Muscle of back (tissue), 11 donors: ENCODE measurements around the gene LYL1. TPM values are rescaled to one million over a fixed set of nuclear protein-coding genes. Genes with fewer than 3 reads are reported as not detected.

Source experiments
- DNase-seq, 3 donors: peaks; one replicate each; pipeline versions ENCODE4 v3.0.0 to v3.0.0-alpha.2; 2013
- polyA plus RNA-seq, 10 donors: library from polyadenylated mRNA; unstranded; fragments of 120-200 nt; gene quantifications; one replicate each; pipeline ENCODE4 v1.2.1, GENCODE V29; 2013; ENCODE audit not compliant: insufficient read length in 10 of 10

Gene LYL1
- polyA plus RNA-seq, 10 donors = 2.4 to 7.4 (median 4.1) TPM

DNA sequence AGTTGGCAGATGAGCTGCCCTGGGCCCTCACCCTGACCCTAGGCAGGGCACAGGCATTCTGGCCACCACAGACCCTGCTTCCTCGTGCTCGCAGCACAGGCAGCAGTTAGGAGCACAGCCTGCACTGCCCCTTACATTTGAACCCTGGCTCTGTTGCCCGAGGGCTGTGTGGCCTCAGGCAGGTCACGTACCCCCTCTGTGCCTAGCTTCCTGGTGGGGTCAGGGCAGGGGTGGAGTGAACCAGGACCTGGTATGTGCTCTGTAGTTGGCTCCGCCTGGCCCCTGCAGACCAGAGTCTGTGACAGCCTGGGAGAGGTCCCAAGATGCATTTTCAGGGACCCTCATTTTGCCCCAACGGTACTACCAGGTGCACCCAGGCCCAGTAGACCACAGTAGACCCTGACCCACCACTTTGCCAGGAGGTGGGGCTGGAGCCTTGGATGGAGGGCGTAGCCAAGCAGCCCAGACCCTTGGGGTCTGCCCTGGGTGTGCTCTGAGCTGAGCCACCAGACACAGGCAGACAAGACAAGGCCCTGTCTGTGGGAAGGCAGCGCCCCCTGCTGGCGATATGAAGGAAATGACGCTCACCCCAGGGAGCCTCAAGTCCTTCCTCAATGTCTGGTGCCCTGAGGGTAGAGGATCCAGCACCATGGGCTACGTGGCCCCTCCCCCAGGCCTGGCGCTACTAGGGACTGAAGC, 9.1 kb downstream of the LYL1 start:
- DNase-seq = peak; percentile 78 to 92 (median 88)

DNA sequence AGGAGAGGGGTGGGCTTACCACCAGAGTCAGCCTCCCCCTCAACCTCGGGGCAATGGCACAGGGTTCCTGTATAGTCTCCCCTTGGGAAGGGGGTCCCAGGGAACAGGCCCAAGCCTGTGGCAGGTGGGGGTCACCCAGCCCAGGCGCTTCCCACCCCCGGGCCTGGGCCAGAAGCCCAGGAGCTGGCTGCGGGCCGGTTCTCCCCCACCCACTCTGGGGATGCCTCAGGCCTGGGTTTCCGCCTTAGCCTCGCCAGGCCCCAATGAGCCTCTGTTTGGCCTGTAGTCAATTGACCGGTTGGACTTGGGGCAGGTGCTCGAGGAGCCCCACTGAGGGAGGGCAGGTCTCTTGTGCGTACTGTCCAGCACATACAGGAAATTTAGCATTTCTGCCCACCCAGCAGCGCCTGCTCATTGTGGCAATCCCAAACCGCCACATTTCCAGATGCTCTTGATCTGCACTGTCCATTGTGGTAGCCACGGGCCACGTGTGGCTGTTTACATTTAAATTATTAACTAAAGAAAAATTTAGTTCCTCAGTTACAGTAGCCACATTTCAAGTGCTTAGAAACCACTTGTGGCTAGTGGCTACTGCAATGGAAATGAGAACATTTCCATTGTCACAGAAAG, 9.9 kb downstream of the LYL1 start:
- DNase-seq = peak in 1 of 3 donors; percentile 64

DNA sequence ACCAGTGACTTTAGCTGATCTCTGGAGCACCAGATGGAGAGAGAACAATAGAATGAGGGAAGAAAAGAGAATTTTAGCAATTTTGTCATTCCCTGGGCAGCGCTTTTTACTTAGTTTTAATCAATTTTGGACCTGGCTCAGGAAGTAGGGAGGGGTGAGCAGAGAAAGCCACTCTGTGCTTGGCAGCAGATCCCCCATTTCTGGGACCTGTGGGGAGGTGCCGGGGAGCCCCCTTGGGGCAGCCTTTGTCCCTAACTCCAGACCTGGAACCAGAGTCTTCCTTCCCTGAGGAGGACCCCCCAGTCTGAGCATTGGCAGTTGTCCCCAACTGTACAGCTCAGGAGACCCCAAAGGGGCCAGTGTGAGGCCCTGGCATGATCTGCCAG, 10.5 kb downstream of the LYL1 start:
- DNase-seq = no peak

DNA sequence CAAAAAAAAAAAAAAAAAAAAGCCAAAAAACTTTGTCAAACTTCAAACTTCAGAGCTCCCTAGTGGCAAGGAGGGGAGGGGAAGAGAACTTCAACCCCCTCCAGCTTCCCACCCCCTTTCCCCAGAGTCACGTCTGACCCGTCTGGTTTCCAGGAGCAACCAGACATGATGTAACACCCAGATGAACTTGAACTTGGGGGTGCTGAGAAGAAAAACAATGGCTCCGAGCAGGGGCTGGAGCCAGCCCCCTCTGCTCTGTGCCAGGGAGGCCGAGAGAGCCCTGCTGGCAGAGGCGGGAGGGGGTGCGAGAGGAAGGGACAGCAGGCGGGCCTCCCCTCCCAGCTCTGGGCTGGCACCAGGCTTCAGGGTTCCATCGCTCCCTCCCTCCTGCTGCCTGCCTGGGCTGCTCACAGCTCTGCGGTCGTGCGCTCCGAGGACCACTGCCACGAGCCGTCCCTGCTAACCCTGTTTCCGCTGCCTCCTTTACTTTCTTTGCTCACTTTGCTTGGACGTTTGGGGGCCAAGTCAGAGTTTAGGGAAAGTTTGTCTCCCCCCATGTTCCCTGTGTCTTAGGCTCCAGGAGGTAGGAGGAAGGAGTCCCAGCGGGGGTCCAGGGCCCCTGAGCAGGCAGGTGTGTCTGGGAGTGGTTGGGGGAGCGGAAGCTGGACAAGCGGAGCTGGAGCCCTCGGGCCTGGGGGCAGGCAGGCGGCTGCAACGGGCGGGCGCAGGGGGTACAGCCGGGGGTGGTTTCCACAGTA, 11.1 kb downstream of the LYL1 start:
- DNase-seq = peak; percentile 92 to 96 (median 93)

DNA sequence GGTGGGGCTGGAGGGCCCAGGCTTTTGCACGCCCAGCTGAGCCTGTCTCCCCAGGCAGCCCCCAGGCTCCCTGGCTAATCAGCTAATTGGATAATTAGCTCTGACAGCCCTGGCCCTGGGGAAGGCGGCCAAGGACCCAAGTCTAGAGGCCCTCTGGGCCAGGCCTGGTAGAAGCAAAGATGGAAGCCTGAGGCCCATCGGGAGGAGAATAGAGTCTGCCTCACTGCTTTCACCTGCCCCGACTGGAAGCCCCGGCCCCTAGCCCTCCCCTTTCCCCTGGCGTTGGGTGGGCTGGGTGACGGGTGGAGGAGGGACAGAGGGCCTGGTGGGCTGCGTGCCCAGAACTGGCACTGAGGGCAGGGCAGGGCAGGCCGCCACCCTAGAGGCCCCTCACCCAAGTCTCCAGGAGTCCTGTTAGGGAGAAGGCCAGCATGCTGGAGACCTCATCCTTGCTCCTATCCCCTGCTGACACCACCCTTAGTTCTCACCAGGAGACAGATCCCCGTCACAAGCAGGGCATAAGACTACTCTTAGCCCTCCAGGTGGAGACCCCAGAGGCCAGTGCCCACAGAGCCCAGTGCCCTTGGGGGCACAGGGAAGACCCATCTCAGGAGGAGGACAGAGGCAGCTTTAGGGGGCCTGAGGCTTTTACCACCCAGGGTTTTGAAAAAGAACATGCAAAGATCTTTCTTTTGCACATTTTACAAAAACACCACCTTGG, 12.0 kb downstream of the LYL1 start:
- peak in 1 of 3 donors; percentile 49 for DNase-seq

DNA sequence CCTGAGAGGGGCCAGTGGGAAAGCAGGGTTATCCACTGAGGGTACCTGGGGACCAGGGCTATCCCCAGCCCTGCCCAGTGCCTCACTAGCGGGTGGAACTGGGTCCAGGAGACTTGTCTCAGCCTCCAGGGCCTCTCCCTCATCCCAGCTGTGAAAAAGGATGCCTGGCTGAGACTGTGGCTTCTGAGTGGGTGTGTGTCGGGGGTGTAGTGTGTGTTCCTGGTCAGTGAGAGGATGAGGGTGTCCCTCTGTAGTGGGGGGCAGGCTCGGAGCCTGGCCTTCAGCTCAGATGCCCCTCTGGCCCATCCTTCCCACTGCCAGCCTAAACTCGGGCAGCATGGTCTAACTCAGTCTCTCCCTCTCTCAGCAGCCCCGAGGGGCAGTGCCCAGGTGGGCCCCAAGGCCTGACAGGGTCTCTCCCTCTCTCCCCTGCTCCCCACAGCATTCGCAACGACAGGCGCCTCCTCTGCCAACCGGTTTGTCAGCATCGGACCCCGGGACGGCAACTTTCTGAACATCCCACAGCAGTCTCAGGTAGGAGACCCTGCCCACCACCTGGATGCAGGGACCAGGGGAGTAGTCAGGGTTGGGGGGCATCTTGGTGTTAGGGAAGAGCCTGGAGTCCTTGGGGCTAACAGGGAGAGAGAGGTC, 12.7 kb downstream of the LYL1 start:
- peak in 1 of 3 donors; percentile 19 for DNase-seq

DNA sequence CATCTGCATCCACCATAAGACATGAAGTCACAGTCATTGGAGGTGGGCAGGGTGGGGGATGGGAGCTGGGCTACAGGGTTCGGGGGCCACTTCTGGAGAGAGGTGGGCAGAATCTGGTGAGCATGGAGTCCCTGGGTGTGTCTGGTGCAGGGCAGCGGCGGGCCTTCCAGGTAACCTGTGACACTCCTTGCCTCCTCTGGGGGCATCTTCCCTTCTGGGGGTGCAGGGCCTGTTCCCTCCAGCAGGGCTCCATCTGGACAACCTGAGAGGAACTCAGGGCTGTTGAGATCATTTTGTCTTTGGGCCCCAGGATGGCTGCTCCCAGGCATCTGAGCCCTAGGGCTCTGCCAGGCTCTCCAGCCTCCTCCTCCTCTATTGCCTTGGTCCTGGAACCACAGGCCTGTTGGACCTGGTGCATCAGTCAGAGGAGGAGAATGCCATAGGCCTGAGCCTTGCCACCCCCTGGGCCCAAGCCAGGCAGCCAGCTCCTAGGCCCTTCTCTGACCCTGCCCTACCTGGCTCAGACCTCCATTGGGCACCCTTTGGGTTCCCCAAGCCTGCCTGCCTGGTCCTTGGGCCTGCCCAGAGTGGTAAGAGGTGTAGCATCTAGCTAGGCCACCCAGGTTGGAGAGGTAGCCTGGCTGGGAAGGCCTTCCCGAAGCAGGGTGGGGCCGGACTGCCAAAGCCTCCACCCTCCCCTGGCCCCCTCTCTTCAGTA, 13.4 kb downstream of the LYL1 start:
- DNase-seq = peak in 1 of 3 donors; percentile 15

DNA sequence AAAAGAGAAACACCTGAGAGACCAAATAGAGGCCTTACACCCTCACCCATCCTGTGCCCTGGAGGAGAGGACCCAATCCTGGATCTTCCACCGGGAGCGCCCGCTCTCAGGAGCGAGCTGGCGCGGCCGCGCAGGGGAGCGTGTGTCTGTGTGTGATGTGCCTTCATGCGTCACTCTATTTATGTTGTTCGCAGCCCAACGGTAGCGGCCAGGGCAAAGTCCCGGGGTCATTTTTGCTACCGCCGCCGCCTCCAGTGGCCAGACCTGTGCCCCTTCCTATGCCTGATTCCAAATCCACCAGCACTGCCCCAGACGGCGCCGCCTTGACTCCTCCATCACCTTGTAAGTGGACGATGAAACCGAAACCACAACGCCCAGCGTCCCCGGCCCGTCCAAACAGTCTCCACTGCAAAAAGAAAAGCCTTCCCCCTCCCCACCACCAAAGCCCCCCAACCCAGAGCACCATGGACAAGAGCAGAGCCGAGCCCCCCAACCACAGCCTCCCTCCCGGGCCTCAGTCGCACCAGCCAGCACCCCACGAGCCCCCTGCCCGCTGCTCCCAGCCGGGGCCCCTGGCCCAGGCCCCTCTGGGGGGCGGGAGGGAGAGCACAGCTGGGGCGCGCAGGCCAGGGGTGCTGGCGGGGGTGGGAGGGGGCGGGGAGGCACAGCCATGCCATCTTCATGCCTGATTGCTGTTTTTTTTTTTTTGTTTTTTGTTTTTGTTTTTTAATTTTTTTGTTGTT, 14.7 kb downstream of the LYL1 start:
- no peak for DNase-seq

DNA sequence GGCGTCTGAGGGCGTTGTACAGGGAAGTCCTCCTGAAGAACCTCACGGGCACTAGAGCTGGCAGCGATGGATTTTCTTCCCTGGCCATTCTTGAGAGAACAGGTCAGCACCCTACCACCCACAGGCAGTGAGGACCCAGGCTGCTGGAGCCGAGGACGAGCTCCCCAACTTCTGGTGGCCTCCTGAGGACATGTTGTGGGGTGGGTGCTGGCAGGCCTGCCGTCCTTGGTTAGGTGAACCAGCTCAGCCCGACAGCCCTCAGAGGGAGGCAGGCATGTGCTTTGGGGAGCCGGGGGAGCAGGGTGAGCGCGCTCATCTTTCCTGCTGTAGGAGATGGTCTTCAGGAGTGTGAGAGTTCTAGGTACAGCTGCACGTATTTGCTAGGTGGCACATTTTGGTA, 15.4 kb downstream of the LYL1 start:
- no peak for DNase-seq

DNA sequence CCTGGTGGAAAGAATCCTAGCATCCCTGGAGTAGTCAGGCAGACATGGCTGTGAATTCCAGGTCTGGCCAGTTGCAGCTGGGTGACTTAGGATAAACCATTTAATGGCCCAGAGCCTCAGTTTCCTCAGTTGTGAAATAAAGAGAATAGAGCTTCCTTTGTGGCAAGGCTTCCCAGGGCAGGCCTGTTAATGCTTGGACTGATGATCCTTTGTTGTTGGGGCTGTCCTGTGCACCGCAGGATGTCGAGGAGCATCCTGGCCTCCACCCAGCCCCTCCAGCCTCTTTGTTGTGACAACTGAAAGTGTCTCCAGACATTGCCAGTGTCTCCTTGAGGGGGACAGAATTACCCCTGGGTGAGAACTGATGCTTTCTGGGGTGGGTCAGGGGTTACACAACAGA, 16.3 kb downstream of the LYL1 start:
- DNase-seq = no peak

DNA sequence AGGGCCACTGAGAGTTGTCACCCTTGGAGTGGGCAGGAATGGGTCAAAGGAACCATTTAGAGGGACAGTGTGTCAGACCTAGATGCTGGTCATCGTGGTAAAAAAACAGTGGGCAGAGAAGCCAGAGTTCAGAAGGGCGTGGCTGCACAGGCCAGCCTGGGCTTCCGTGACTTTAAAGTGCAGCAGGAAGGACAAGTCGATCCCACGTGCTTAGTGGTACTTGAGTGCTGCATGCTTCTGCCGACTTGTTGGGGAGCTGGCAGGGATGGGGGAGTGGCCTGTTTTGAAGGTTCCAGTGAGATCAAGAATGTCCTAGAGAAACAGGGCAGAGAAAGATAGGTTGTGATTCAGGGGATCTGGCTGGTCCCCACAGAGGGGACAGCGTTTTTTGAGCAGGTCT, 17.0 kb downstream of the LYL1 start:
- no peak for DNase-seq

DNA sequence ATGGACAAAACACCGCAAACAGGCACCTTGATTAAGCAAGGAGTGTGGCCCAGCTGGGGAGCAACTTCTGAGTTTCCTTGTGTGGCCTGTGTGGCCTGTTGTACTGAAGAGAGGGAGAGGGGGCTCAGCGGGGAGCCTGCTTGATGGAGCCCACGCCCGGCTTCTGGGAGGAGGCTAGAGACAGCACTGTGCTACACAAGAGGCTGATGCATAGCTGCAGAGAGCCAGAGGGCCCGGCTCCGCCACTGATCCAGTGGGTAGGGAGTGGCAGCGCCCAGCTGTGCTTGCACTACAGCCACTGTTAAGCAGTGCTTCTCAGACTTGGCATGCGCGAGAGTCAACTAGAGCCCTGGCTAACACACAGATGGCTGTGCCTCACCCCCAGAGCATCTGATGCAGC, 19.0 kb downstream of the LYL1 start:
- DNase-seq = no peak

DNA sequence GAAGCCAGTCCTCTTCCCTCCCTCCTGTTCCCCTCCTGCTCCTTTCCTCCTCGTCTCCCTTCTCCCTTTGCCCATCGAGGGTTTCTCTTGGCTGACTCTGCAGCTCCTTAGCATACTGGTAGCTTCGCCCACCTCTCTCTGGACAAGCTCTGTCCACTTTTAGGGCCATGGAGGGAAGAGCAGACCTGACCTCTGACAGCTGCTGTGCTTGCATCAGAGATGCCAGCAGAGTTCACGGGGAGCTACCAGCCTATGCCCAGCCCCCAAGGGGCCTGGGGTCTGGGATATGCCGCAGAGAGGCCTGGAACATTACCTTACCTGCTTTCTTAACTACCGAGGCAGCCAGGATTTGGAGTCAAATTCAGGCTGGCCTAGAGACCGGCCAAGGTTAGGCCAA, 19.7 kb downstream of the LYL1 start:
- no peak for DNase-seq

DNA sequence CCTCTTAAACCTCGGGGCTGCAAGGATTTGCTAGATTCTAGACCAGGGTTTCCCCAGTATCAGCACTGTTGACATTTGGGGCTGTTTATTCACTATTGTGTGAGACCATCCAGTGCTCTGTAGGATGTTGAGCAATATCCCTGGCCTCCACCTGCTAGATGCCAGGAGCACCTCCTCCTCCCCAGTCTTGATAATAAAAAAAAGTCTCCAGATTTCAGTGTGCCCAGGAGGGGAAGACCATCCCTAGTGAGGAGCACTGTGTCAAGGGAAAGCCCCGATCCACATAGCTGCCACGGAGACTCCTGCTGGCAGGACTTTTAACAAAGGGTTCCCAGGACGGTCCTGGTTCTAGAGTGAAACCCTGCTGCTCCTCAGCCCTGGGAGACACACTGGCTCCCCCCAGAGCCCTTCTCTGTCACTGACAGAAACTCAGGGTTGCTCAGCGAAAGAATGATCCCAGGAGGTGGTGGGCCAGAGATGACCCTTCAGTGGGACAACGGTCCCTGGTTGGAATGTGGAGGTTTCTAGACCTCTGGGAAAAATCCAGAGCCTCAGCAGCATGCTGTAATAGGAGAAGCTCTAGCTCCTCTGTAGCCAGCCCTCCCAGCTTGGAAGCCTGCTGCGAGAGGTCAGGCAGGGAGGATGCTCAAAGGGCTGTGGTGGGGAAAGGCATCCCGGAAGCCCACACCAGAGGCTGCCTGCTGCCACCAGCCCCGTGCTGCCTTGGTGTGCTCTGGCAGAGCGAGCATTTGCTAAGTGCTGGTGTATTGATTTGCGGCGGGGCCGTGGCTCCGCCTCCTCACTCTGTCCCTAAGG, 20.3 kb downstream of the LYL1 start:
- no peak for DNase-seq

DNA sequence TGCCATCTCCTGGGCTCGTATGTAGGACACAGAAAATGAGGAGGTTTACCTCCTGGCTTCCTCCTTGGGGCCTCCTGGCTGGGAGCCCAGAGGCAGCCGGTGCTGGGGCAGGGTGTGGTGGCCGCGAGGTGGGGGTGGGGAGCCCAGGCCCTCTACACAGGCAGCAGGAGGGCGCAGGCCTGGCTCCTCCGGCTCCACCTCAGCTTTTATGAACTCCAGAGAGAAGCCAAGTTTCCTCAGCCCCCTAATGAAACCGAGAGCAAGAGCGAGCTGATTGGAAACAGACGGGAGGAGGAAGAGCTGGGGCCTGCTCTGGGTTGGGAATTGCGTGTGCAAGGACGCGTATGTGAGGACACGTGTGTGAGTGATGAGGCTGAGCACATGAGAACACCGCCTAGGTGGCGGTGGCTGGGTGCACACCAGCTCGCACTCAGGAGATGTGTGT, 23.1 kb downstream of the LYL1 start:
- peak; percentile 80 to 92 (median 85) for DNase-seq

DNA sequence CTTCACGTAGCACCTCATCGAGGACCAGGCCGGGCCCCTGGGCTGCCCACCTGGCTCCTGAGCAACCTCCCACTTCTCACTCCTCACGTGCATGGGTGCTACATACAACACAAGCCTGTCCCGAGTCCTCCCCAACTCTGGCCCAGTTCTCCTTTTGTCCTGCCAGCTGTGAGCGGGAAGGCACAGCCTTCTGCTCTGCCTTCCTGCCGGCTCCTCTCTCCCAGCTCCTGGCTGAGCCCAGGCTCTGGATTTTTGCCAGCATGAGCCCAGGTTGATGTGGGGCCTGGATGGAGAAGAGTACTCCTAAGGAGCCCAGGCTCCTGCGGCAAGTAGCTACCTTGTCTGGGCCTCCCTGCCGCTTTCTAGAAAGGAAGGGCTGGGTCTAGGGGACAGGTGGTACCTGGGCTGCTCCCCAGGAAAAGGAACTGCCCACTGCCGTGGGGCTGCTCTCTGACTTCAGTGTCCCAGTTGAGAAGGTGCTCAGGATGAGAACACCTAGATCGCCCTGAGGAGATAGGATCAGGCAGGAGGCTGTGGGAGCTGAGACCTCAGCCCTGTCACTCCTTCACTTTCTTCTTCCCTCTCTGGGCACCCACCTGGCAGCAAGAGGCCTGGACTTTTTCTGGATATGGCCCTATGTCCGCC, 23.6 kb downstream of the LYL1 start:
- DNase-seq = peak in 1 of 3 donors; percentile 73

DNA sequence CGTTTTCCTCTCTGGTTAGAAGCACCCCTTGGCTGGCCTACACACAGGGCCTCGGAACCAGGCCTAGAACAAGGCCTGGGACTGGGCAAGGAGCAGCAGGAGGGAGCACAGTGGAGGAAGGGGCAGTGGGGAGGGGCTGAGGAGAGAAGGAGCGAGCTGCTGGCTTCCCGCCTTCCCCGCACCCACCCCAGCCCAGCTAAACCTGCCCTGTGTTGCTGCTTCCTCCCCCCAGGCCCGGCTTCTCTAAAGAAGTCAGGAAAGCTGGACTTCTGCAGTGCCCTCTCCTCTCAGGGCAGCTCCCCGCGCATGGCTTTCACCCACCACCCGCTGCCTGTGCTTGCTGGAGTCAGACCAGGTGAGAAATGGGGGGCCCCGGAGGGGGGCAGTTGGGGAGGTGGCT, 24.3 kb downstream of the LYL1 start:
- DNase-seq = no peak

DNA sequence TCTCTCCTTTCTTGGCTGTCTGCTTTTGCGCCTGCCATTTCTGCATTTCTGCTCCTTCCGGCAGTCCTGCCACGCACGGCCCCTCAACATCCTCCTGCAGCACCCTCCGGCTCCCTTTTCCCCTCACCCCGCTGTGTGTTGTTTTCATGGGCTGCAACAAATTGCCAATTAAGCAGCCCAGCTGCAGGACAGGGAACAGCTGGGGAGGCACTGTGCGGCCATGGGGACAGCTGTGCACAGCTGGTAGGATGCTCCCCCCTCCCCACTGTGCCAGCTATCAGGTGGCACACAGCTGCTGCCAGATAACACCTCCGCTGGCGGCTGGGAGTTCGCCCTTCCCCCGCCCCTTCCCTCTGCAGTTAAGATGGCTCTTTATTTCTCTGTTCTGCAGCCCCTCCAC, 25.4 kb downstream of the LYL1 start:
- peak in 1 of 3 donors; percentile 82 for DNase-seq

DNA sequence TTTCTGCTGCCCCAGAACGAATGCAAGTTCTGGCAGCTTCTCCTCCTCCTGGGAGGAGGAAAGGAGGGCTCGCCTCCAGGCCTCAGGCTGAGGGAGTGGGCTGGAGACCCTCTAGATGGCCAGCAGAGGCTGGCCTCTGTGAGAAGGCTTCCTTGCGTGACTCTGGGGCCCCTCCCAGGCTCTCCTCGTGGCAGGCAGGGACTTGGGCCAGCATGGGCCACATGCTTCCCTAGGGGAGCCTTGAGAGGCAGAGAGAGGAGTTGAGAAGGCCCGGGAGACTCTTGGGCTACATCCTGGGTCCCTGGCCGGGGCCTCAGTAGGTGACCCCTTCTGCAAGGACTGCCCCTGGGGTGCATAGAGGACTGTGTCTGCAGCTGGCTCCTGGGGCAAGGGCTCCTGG, 25.9 kb downstream of the LYL1 start:
- no peak for DNase-seq
